HEK293 (cell line): ENCODE data around the gene CCNJL.

ENCODE experiments used
- ZNF391 ChIP-seq: fragments of 450-650 bp; formaldehyde crosslinking; IDR thresholded peaks from 2 replicates; pipeline ENCODE4 v1.5.1; 2016; ENCODE audit warnings: low read depth, missing biosample characterization, missing genetic modification characterization, borderline replicate concordance
- TF ChIP-seq, protein P1 (sequence below): fragments of 450-650 bp; formaldehyde crosslinking; IDR thresholded peaks from 2 replicates; pipeline ENCODE4 v1.5.1; 2016; ENCODE audit warnings: missing biosample characterization, missing genetic modification characterization
- TF ChIP-seq, protein P2 (sequence below): fragments of 450-650 bp; formaldehyde crosslinking; IDR thresholded peaks from 2 replicates; pipeline ENCODE4 v1.5.1; 2016; ENCODE audit warnings: missing biosample characterization, missing genetic modification characterization
- TF ChIP-seq, protein P3 (sequence below): IDR thresholded peaks from 2 replicates; pipeline ENCODE4 v1.6.1; 2011; ENCODE audit warnings: mild to moderate bottlenecking, low read depth, low read length, borderline replicate concordance

DNA sequence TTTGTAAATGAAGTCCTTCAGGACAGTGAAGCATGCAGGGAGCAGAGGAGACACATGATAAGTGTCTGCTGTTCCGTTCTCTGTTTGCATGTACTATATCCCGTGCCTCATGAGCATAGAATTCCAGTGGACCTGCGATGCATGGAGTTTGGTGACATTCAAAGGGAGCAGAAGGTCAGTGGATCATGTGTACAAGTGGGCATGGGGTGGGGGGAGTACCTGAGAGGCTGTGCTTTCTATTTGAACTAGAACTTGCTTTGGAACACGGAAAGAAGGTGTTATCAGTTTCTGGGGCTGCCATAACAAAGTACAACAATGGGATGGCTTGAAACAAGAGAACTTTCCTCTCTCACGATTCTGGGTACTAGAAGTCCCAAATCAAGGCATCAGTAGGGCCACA lies 5.1 kb upstream of the CCNJL start:
- no peak for TF ChIP-seq ZNF391
- TF ChIP-seq, protein P1, sequence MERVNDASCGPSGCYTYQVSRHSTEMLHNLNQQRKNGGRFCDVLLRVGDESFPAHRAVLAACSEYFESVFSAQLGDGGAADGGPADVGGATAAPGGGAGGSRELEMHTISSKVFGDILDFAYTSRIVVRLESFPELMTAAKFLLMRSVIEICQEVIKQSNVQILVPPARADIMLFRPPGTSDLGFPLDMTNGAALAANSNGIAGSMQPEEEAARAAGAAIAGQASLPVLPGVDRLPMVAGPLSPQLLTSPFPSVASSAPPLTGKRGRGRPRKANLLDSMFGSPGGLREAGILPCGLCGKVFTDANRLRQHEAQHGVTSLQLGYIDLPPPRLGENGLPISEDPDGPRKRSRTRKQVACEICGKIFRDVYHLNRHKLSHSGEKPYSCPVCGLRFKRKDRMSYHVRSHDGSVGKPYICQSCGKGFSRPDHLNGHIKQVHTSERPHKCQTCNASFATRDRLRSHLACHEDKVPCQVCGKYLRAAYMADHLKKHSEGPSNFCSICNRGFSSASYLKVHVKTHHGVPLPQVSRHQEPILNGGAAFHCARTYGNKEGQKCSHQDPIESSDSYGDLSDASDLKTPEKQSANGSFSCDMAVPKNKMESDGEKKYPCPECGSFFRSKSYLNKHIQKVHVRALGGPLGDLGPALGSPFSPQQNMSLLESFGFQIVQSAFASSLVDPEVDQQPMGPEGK, result no peak
- TF ChIP-seq, protein P2, sequence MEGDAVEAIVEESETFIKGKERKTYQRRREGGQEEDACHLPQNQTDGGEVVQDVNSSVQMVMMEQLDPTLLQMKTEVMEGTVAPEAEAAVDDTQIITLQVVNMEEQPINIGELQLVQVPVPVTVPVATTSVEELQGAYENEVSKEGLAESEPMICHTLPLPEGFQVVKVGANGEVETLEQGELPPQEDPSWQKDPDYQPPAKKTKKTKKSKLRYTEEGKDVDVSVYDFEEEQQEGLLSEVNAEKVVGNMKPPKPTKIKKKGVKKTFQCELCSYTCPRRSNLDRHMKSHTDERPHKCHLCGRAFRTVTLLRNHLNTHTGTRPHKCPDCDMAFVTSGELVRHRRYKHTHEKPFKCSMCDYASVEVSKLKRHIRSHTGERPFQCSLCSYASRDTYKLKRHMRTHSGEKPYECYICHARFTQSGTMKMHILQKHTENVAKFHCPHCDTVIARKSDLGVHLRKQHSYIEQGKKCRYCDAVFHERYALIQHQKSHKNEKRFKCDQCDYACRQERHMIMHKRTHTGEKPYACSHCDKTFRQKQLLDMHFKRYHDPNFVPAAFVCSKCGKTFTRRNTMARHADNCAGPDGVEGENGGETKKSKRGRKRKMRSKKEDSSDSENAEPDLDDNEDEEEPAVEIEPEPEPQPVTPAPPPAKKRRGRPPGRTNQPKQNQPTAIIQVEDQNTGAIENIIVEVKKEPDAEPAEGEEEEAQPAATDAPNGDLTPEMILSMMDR (tag by site-specific recombination), result no peak
- TF ChIP-seq, protein P3, sequence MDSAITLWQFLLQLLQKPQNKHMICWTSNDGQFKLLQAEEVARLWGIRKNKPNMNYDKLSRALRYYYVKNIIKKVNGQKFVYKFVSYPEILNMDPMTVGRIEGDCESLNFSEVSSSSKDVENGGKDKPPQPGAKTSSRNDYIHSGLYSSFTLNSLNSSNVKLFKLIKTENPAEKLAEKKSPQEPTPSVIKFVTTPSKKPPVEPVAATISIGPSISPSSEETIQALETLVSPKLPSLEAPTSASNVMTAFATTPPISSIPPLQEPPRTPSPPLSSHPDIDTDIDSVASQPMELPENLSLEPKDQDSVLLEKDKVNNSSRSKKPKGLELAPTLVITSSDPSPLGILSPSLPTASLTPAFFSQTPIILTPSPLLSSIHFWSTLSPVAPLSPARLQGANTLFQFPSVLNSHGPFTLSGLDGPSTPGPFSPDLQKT, result no peak
